ENCODE results near the gene ZC2HC1C. TPM values are rescaled to one million over a fixed set of nuclear protein-coding genes. Genes with fewer than 3 reads are reported as not detected.

ZC2HC1C gene
- total RNA-seq, 4 donors from 2014 or later, result 0.26 to 4.7 (median 2.4) TPM; not detected in 1

GRCh38 chr14:75068294-75069120, 934 bp upstream of the ZC2HC1C start:
- Histone ChIP-seq H3K27me3 (no peaks in the 10 kb centered on the region), H3K4me3 (peak overlapping the region; percentile 40 to 49), H3K27ac (peak overlapping the region; percentile 86), H3K36me3 (no peaks in the 10 kb centered on the region), H3K4me1 (no peaks in the 10 kb centered on the region), H3K9me3 (no peaks in the 10 kb centered on the region)
- TF ChIP-seq CTCF (IDR thresholded peaks at IDR 0.05) (no peak), POLR2A (IDR thresholded peaks at IDR 0.05) (no peak)
- no peak for DNase-seq
- intact Hi-C loops (cut with DNase I; ENCODE audit: low total_unique reads), result no loop called here

GRCh38 chr14:75069811-75070145, 337 bp downstream of the ZC2HC1C start:
- TF ChIP-seq CTCF (IDR thresholded peaks at IDR 0.05), result no peak
- no peak for TF ChIP-seq POLR2A (IDR thresholded peaks at IDR 0.05)
- intact Hi-C loops (cut with DNase I; ENCODE audit: low total_unique reads), result no loop called here
- no peaks in the 10 kb centered on the region for H3K9me3 ChIP-seq
- peak overlapping the region; percentile 86 for H3K27ac ChIP-seq
- H3K4me3 ChIP-seq, result peak overlapping the region; percentile 40 to 49
- H3K4me1 ChIP-seq, result no peaks in the 10 kb centered on the region
- no peaks in the 10 kb centered on the region for H3K36me3 ChIP-seq
- no peaks in the 10 kb centered on the region for H3K27me3 ChIP-seq
- DNase-seq, result no peak

- H3K27me3 ChIP-seq, result no peaks in the 10 kb centered on the region
- no peaks in the 10 kb centered on the region for H3K9me3 ChIP-seq
- DNase-seq, result peak; percentile 63 to 84
- no peaks in the 10 kb centered on the region for H3K4me1 ChIP-seq
- no peak for TF ChIP-seq POLR2A (IDR thresholded peaks at IDR 0.05)
- no peak for TF ChIP-seq CTCF (IDR thresholded peaks at IDR 0.05)
- intact Hi-C loops (cut with DNase I; ENCODE audit: low total_unique reads), result no loop called here
- peak overlapping the region; percentile 86 for H3K27ac ChIP-seq
- H3K4me3 ChIP-seq, result no peak overlapping the region
- H3K36me3 ChIP-seq, result no peaks in the 10 kb centered on the region
Measured at GRCh38 chr14:75070383-75070782, 942 bp downstream of the ZC2HC1C start.

- no peaks in the 10 kb centered on the region for H3K4me1 ChIP-seq
- H3K36me3 ChIP-seq, result no peaks in the 10 kb centered on the region
- no peak for DNase-seq
- H3K4me3 ChIP-seq, result no peak overlapping the region
- H3K27ac ChIP-seq, result no peak overlapping the region
- no peak for TF ChIP-seq CTCF (IDR thresholded peaks at IDR 0.05)
- no peaks in the 10 kb centered on the region for H3K9me3 ChIP-seq
- intact Hi-C loops (cut with DNase I; ENCODE audit: low total_unique reads), result no loop called here
- H3K27me3 ChIP-seq, result no peaks in the 10 kb centered on the region
Measured at GRCh38 chr14:75077794-75078193, 8.4 kb downstream of the ZC2HC1C start.

- H3K4me3 ChIP-seq, result no peak overlapping the region
- DNase-seq, result no peak
- no peaks in the 10 kb centered on the region for H3K27me3 ChIP-seq
- no peak overlapping the region for H3K27ac ChIP-seq
- H3K4me1 ChIP-seq, result no peaks in the 10 kb centered on the region
- intact Hi-C loops (cut with DNase I; ENCODE audit: low total_unique reads), result no loop called here
- no peaks in the 10 kb centered on the region for H3K9me3 ChIP-seq
- no peaks in the 10 kb centered on the region for H3K36me3 ChIP-seq
- TF ChIP-seq CTCF (IDR thresholded peaks at IDR 0.05) (no peak), POLR2A (IDR thresholded peaks at IDR 0.05) (no peak)
Measured at GRCh38 chr14:75079521-75079920, 10.1 kb downstream of the ZC2HC1C start.

Measured in uterus (tissue), 4 donors.